Upper lobe of left lung (tissue), 4 donors: ENCODE measurements around the gene IL1RAPL1.

Experiments used
- POLR2A ChIP-seq, 4 donors: fragments of 450-650 bp; IDR thresholded peaks; one replicate each; pipeline ENCODE4 v1.5.1; 2016 to 2017; ENCODE audit warnings: antibody characterized with exemption in 4 of 4, mild to moderate bottlenecking in 2 of 4
- TF ChIP-seq, protein P1 (sequence below), 6 experiments: fragments of 450-650 bp in 4 of 6; fragments of 200-600 bp in 2 of 6; sonication (generic) in 2 of 6; IDR thresholded peaks; one replicate each; pipeline ENCODE4 v1.5.1; 2016 to 2019; ENCODE audit warnings: antibody characterized with exemption in 6 of 6

DNA sequence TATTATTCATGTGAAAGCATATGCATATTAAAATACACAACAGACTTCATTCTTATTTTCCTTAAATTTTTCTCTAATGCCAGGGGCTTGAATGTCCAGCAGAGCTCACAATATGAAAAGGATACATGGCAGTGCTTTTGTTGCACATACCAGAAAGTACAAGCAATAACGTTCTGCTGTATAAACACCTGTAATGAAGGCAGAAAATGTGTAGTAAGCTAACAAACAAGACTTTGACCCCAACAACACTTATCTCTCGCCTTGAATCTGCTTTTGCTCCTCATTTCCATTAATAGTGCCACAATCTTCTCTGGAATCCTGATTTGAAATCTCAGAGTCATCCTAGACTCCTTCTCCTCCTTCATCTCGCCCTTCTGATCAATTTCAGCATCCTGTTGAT, 687.3 kb downstream of the IL1RAPL1 start:
- TF ChIP-seq, protein P1, sequence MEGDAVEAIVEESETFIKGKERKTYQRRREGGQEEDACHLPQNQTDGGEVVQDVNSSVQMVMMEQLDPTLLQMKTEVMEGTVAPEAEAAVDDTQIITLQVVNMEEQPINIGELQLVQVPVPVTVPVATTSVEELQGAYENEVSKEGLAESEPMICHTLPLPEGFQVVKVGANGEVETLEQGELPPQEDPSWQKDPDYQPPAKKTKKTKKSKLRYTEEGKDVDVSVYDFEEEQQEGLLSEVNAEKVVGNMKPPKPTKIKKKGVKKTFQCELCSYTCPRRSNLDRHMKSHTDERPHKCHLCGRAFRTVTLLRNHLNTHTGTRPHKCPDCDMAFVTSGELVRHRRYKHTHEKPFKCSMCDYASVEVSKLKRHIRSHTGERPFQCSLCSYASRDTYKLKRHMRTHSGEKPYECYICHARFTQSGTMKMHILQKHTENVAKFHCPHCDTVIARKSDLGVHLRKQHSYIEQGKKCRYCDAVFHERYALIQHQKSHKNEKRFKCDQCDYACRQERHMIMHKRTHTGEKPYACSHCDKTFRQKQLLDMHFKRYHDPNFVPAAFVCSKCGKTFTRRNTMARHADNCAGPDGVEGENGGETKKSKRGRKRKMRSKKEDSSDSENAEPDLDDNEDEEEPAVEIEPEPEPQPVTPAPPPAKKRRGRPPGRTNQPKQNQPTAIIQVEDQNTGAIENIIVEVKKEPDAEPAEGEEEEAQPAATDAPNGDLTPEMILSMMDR (IDR thresholded peaks at IDR 0.05), result no peak
- TF ChIP-seq POLR2A (IDR thresholded peaks at IDR 0.05), result no peak
